IMR-90 (cell line): Measurements from ENCODE around the gene GNG2. TPM values are rescaled to one million over a fixed set of nuclear protein-coding genes. Genes with fewer than 3 reads are reported as not detected.

Source experiments
- ATAC-seq: fragments of 200-7000 bp; cut with Tn5 transposase; 2 replicates; pipeline ENCODE4 v1.9.1; 2020; ENCODE audit warnings: low read depth, mild to moderate bottlenecking, moderate library complexity
- BruUV-seq: library from RNA; stranded (reverse); fragments of 400-500 nt; replicated peaks from 2 replicates; lab custom pipeline; 2021; lab: Mats Ljungman, UMichigan
- CTCF ChIA-PET: fragments of 300-600 bp; formaldehyde crosslinking; extraction: SDS; loops from one replicate; lab custom pipeline; 2021; ENCODE audit warnings: antibody characterized with exemption; lab: Yijun Ruan, JAX
- POLR2A ChIA-PET: fragments of 300-600 bp; sonication (Branson Sonifier 250); formaldehyde crosslinking; loops from one replicate; lab custom pipeline; 2022; ENCODE audit warnings: antibody characterized with exemption; ENCODE audit not compliant: unreplicated experiment; lab: Charles Lee
- DNase-seq: peaks from one replicate; pipeline ENCODE4 v3.0.0; 2013
- H2AFZ ChIP-seq: replicated peaks from 2 replicates; pipeline ENCODE3; 2013; ENCODE audit warnings: low read length, mild to moderate bottlenecking; ENCODE audit not compliant: poor library complexity
- H2AK5ac ChIP-seq: 2 replicates; pipeline ENCODE4 v1.6.1; 2013; ENCODE audit warnings: low read depth, low read length, inconsistent platforms
- H2AK9ac ChIP-seq: replicated peaks from 2 replicates; pipeline ENCODE3; 2013; ENCODE audit warnings: mild to moderate bottlenecking, low read depth, low read length, moderate library complexity; ENCODE audit not compliant: poor library complexity
- H2BK120ac ChIP-seq: 2 replicates; pipeline ENCODE4 v1.6.1; 2013; ENCODE audit warnings: low read depth, low read length, inconsistent platforms
- H2BK15ac ChIP-seq: 3 replicates; pipeline ENCODE4 v1.6.1; 2013; ENCODE audit warnings: low read depth, low read length, inconsistent platforms
- H2BK20ac ChIP-seq: 2 replicates; pipeline ENCODE4 v1.6.1; 2013; ENCODE audit warnings: low read depth, mild to moderate bottlenecking, inconsistent platforms, low read length, moderate library complexity
- H2BK5ac ChIP-seq: 2 replicates; pipeline ENCODE4 v1.6.1; 2013; ENCODE audit warnings: mild to moderate bottlenecking, low read depth, low read length, inconsistent platforms; ENCODE audit not compliant: poor library complexity, severe bottlenecking
- H3K14ac ChIP-seq: replicated peaks from 2 replicates; pipeline ENCODE4 v1.6.1; 2013; ENCODE audit warnings: low read depth, low read length, inconsistent platforms
- H3K18ac ChIP-seq: 2 replicates; pipeline ENCODE4 v1.6.1; 2013; ENCODE audit warnings: low read depth, low read length, control low read depth
- H3K23ac ChIP-seq: 2 replicates; pipeline ENCODE4 v1.6.1; 2013; ENCODE audit warnings: low read depth, low read length, inconsistent platforms
- H3K27ac ChIP-seq: 2 replicates; pipeline ENCODE4 v1.5.1; 2013; ENCODE audit warnings: mild to moderate bottlenecking, control low read depth, low read length; ENCODE audit not compliant: insufficient read depth
- H3K27me3 ChIP-seq: 2 replicates; pipeline ENCODE4 v1.6.1; 2013; ENCODE audit warnings: low read length; ENCODE audit not compliant: control insufficient read depth, insufficient read depth
- H3K36me3 ChIP-seq: 2 replicates; pipeline ENCODE4 v1.6.1; 2013; ENCODE audit warnings: low read length, mixed read lengths; ENCODE audit not compliant: control insufficient read depth, insufficient read depth
- H3K4ac ChIP-seq: 2 replicates; pipeline ENCODE4 v1.6.1; 2013; ENCODE audit warnings: low read depth, low read length, inconsistent platforms
- H3K4me1 ChIP-seq: 2 replicates; pipeline ENCODE4 v1.6.1; 2013; ENCODE audit warnings: low read length, mixed read lengths; ENCODE audit not compliant: control insufficient read depth, insufficient read depth
- H3K4me2 ChIP-seq: 2 replicates; pipeline ENCODE4 v1.6.1; 2013; ENCODE audit warnings: low read depth, mild to moderate bottlenecking, control low read depth, low read length, moderate library complexity
- H3K4me3 ChIP-seq: 2 replicates; pipeline ENCODE4 v1.5.1; 2013; ENCODE audit warnings: low read depth, mild to moderate bottlenecking, control low read depth, low read length, moderate library complexity; ENCODE audit not compliant: insufficient read depth
- H3K56ac ChIP-seq: 2 replicates; pipeline ENCODE4 v1.6.1; 2013; ENCODE audit warnings: low read length, inconsistent platforms; ENCODE audit not compliant: insufficient read depth; ENCODE audit errors: extremely low read depth
- H3K79me1 ChIP-seq, 2 experiments: 2 replicates each; pipeline ENCODE4 v1.6.1; 2013; ENCODE audit warnings: low read length in 2 of 2, inconsistent platforms in 1 of 2, low read depth in 1 of 2
- H3K9ac ChIP-seq: 2 replicates; pipeline ENCODE4 v1.6.1; 2013; ENCODE audit warnings: low read depth, low read length, control low read depth
- H3K9me1 ChIP-seq: 2 replicates; pipeline ENCODE4 v1.6.1; 2013; ENCODE audit warnings: low read length, inconsistent platforms; ENCODE audit not compliant: insufficient read depth
- H3K9me3 ChIP-seq: 2 replicates; pipeline ENCODE4 v1.6.1; 2013; ENCODE audit warnings: low read length; ENCODE audit not compliant: control insufficient read depth, insufficient read depth
- H4K20me1 ChIP-seq: 2 replicates; pipeline ENCODE4 v1.6.1; 2013; ENCODE audit warnings: low read length, inconsistent platforms; ENCODE audit not compliant: insufficient read depth
- H4K5ac ChIP-seq: 2 replicates; pipeline ENCODE4 v1.6.1; 2013; ENCODE audit warnings: mild to moderate bottlenecking, low read depth, low read length, control low read depth
- H4K8ac ChIP-seq, 2 experiments: 2 replicates each; pipeline ENCODE4 v1.6.1; 2013; ENCODE audit warnings: low read depth in 2 of 2, low read length in 2 of 2, control low read depth in 1 of 2, inconsistent platforms in 1 of 2
- H4K91ac ChIP-seq: 2 replicates; pipeline ENCODE4 v1.6.1; 2013; ENCODE audit warnings: low read depth, low read length, inconsistent platforms; ENCODE audit not compliant: insufficient read depth
- BHLHE40 ChIP-seq: fragments of 150-350 bp; IDR thresholded peaks from 2 replicates; pipeline ENCODE4 v1.6.1; 2016; ENCODE audit warnings: mild to moderate bottlenecking, low read depth, low read length
- CEBPB ChIP-seq: IDR thresholded peaks from 2 replicates; pipeline ENCODE4 v1.6.1; 2012; ENCODE audit warnings: low read depth, low read length, improper control_type of control experiment
- CHD1 ChIP-seq: IDR thresholded peaks from 2 replicates; pipeline ENCODE4 v1.6.1; 2012; ENCODE audit warnings: low read depth, low read length, improper control_type of control experiment
- FOS ChIP-seq: fragments of 150-350 bp; IDR thresholded peaks from 2 replicates; pipeline ENCODE4 v1.6.1; 2016; ENCODE audit warnings: low read depth, low read length
- MAFK ChIP-seq: IDR thresholded peaks from 2 replicates; pipeline ENCODE4 v1.6.1; 2012; ENCODE audit warnings: low read depth, low read length, improper control_type of control experiment
- NFE2L2 ChIP-seq: fragments of 150-350 bp; IDR thresholded peaks from 2 replicates; pipeline ENCODE4 v1.6.1; 2016; ENCODE audit warnings: low read depth, mild to moderate bottlenecking, low read length
- RAD21 ChIP-seq: IDR thresholded peaks from 2 replicates; pipeline ENCODE4 v1.6.1; 2012; ENCODE audit warnings: low read length, improper control_type of control experiment
- RFX5 ChIP-seq: IDR thresholded peaks from 2 replicates; pipeline ENCODE4 v1.8.0; 2012; ENCODE audit warnings: low read depth, mild to moderate bottlenecking, low read length, moderate library complexity
- WGBS, 2 experiments: methylation state at CpG; one replicate each; pipeline versions ENCODE4 v1.1.5 to v1.1.7; 2013; ENCODE audit warnings: missing lambda C conversion rate in 2 of 2; ENCODE audit not compliant: insufficient read length in 1 of 2; ENCODE audit errors: extremely low coverage in 2 of 2; 5-methylcytosine and 5-hydroxymethylcytosine counted together
- dilution Hi-C: fragments of 300-500 bp; cut with HindIII; formaldehyde crosslinking; loops from one replicate; pipeline ENCODE4 v1.14.3; 2018; ENCODE audit warnings: low sequenced_read_pairs; ENCODE audit not compliant: unreplicated experiment
- in situ Hi-C: fragments of 300-500 bp; cut with MboI; formaldehyde crosslinking; loops from 3 replicates; pipeline ENCODE4 v1.14.3; 2019; ENCODE audit warnings: low sequenced_read_pairs, inconsistent platforms, mixed read lengths
- intact Hi-C: fragments of 100-400 bp; cut with micrococcal nuclease; formaldehyde crosslinking; loops from 2 replicates; pipeline ENCODE4 v1.10.0; 2022
- polyA plus RNA-seq, 3 experiments: library from polyadenylated mRNA; depleted of rRNA; stranded (reverse); fragments of >200 nt; gene quantifications; 2 replicates each; pipeline ENCODE4 v1.2.3, GENCODE V29; 2012; ENCODE audit warnings: low replicate concordance in 1 of 3
- total RNA-seq: library from RNA; depleted of rRNA; stranded (reverse); fragments of >200 nt; gene quantifications from 2 replicates; pipeline ENCODE4 v1.2.3, GENCODE V29; 2012

Gene GNG2
- total and polyA plus RNA-seq, 2 of the 4 experiments (the other 2 are of a cell fraction): 13.1 to 14.6 TPM

- Histone ChIP-seq H2BK5ac (no peak overlapping the region), H3K4me1 (peaks cover 3% of the 10 kb centered on the region), H4K91ac (no peak overlapping the region), H3K56ac (no peak overlapping the region), H3K27me3 (no peaks in the 10 kb centered on the region), H3K4ac (no peak overlapping the region; the same call in 1 of the 2 replicates), H4K8ac (no peak overlapping the region; a peak in 1 of 4 replicates), H3K27ac (no peak overlapping the region), H3K9ac (no peak overlapping the region), H3K14ac (no peak overlapping the region), H2BK15ac (0 out of 3 replicates have a peak overlapping the region, but pooled peaks have one; percentile 20), H3K36me3 (no peaks in the 10 kb centered on the region), H3K4me2 (no peak overlapping the region; the same call in 1 of the 2 replicates), H2AK5ac (no peak overlapping the region), H2BK20ac (no peak overlapping the region), H3K79me1 (peaks cover 0 to 7% of the 10 kb centered on the region in 2 experiments; a peak in 3 of 4 replicates), H2BK120ac (no peak overlapping the region), H4K5ac (no peak overlapping the region), H2AK9ac (no peak overlapping the region), H3K9me3 (no peaks in the 10 kb centered on the region), H3K9me1 (peaks cover under 1% of the 10 kb centered on the region), H2AFZ (no peak overlapping the region), H4K20me1 (0 out of 2 replicates have a peak, but pooled peaks cover 1% of the 10 kb centered on the region), H3K18ac (no peak overlapping the region), H3K4me3 (no peak overlapping the region), H3K23ac (peak overlapping the region; percentile 26; the same call in 1 of the 2 replicates)
- DNase-seq (peak; percentile 39), ATAC-seq (no peak)
- POLR2A ChIA-PET: interaction anchor here (0.6 kb wide), 1 partner anchor 9 kb away, joined by 14 read pairs; no protein-coding TSS in a partner anchor
- BruUV-seq: no TSS peak
- CTCF ChIA-PET: interaction anchor here (0.6 kb wide), 2 partner anchors 12 to 23 kb away, joined by 3 read pairs; no protein-coding TSS in a partner anchor
- WGBS, 2 experiments: no CpG with 5 or more reads among the region's 2 CpGs
- intact Hi-C loops: no loop called here
- TF ChIP-seq RAD21 (no peak), CEBPB (no peak), NFE2L2 (no peak), FOS (no peak), CHD1 (no peak), MAFK (no peak), RFX5 (no peak), BHLHE40 (no peak)
- dilution Hi-C loops: no loop called here
- in situ Hi-C loops: no loop called here
Observed at GRCh38 chr14:51889851-51890250, 29.4 kb downstream of the GNG2 start.
